WTC11 (cell line): Measurements from ENCODE around the gene PREX1. TPM values are rescaled to one million over a fixed set of nuclear protein-coding genes. Genes with fewer than 3 reads are reported as not detected.

ENCODE experiments used
- ATAC-seq: fragments of 200-7000 bp; cut with Tn5 transposase; 2 replicates; pipeline ENCODE4 v1.10.0; 2021; ENCODE audit warnings: mild to moderate bottlenecking, moderate library complexity
- CTCF ChIA-PET: fragments of 300-600 bp; sonication (Branson Sonifier 250); formaldehyde crosslinking; loops from one replicate; lab custom pipeline; 2021; ENCODE audit warnings: antibody characterized with exemption; lab: Charles Lee
- POLR2A ChIA-PET: fragments of 350-600 bp; sonication (Branson Sonifier 250); formaldehyde crosslinking; loops from one replicate; lab custom pipeline; 2021; ENCODE audit warnings: antibody characterized with exemption; lab: Charles Lee
- DNase-seq: peaks from one replicate; pipeline ENCODE4 v3.0.0; 2021; ENCODE audit warnings: low spot score
- H3K27ac Mint-ChIP-seq: 2 replicates; pipeline ENCODE4 v1.8.0; 2021; ENCODE audit warnings: mixed read lengths
- H3K27me3 Mint-ChIP-seq: 2 replicates; pipeline ENCODE4 v1.8.0; 2021; ENCODE audit warnings: low read depth, mild to moderate bottlenecking, moderate library complexity, mixed read lengths
- H3K36me3 Mint-ChIP-seq: 2 replicates; pipeline ENCODE4 v1.8.0; 2021; ENCODE audit warnings: mixed read lengths
- H3K4me1 Mint-ChIP-seq: 2 replicates; pipeline ENCODE4 v1.8.0; 2022; ENCODE audit warnings: mixed read lengths
- H3K4me3 Mint-ChIP-seq: 2 replicates; pipeline ENCODE4 v1.8.0; 2021; ENCODE audit warnings: mild to moderate bottlenecking, moderate library complexity, mixed read lengths
- H3K9me3 Mint-ChIP-seq: 2 replicates; pipeline ENCODE4 v1.8.0; 2021; ENCODE audit warnings: mixed read lengths
- ATF1 ChIP-seq: sonication (generic); formaldehyde crosslinking; IDR thresholded peaks from 2 replicates; pipeline ENCODE4 v1.8.1; 2023; ENCODE audit warnings: mild to moderate bottlenecking, moderate library complexity, missing genetic modification reagents
- ESRRA ChIP-seq: sonication (generic); formaldehyde crosslinking; IDR thresholded peaks from 2 replicates; pipeline ENCODE4 v1.8.1; 2022; ENCODE audit warnings: mild to moderate bottlenecking, missing genetic modification reagents, borderline replicate concordance
- ETV6 ChIP-seq: sonication (generic); formaldehyde crosslinking; IDR thresholded peaks from 2 replicates; pipeline ENCODE4 v1.8.1; 2022; ENCODE audit warnings: mild to moderate bottlenecking, missing genetic modification reagents
- NFE2L1 ChIP-seq: sonication (generic); formaldehyde crosslinking; IDR thresholded peaks from 2 replicates; pipeline ENCODE4 v1.8.1; 2023; ENCODE audit warnings: missing genetic modification reagents
- NR1H2 ChIP-seq: sonication (generic); formaldehyde crosslinking; IDR thresholded peaks from 2 replicates; pipeline ENCODE4 v1.9.0; 2021; ENCODE audit warnings: mild to moderate bottlenecking, moderate library complexity, missing genetic modification reagents
- OVOL2 ChIP-seq: fragments of 250-450 bp; sonication (Bioruptor Pico); IDR thresholded peaks from 2 replicates; pipeline ENCODE4 v1.9.0; 2021; ENCODE audit warnings: mild to moderate bottlenecking, borderline replicate concordance
- RELA ChIP-seq: sonication (generic); formaldehyde crosslinking; IDR thresholded peaks from 2 replicates; pipeline ENCODE4 v1.8.1; 2022; ENCODE audit warnings: missing genetic modification reagents, mild to moderate bottlenecking, borderline replicate concordance
- SOX15 ChIP-seq: fragments of 250-450 bp; sonication (Bioruptor Pico); IDR thresholded peaks from 2 replicates; pipeline ENCODE4 v1.9.0; 2021; ENCODE audit warnings: mild to moderate bottlenecking
- ZNF423 ChIP-seq: fragments of 250-450 bp; sonication (Bioruptor Pico); IDR thresholded peaks from 2 replicates; pipeline ENCODE4 v2.1.2; 2022; ENCODE audit warnings: mild to moderate bottlenecking, moderate library complexity
- total RNA-seq: library from RNA; stranded (reverse); gene quantifications from 3 replicates; pipeline ENCODE4 v1.2.3, GENCODE V29; 2021
- TF ChIP-seq, protein P1 (sequence below): sonication (generic); formaldehyde crosslinking; IDR thresholded peaks from 2 replicates; pipeline ENCODE4 v1.8.1; 2022; ENCODE audit warnings: mild to moderate bottlenecking, missing genetic modification reagents, moderate library complexity, borderline replicate concordance
- TF ChIP-seq, protein P2 (sequence below): sonication (generic); formaldehyde crosslinking; conservative IDR thresholded peaks from 2 replicates; pipeline ENCODE4 v1.8.1; 2023; ENCODE audit warnings: mild to moderate bottlenecking, low read depth, missing genetic modification reagents, moderate library complexity
- TF ChIP-seq, protein P3 (sequence below): fragments of 250-450 bp; sonication (Bioruptor Pico); IDR thresholded peaks from 2 replicates; pipeline ENCODE4 v1.9.0; 2021; ENCODE audit warnings: mild to moderate bottlenecking
- TF ChIP-seq, protein P4 (sequence below): sonication (generic); formaldehyde crosslinking; IDR thresholded peaks from 2 replicates; pipeline ENCODE4 v1.8.1; 2022; ENCODE audit warnings: low read depth, missing genetic modification reagents, borderline replicate concordance
- TF ChIP-seq, protein P5 (sequence below): fragments of 250-450 bp; sonication (Bioruptor Pico); IDR thresholded peaks from 2 replicates; pipeline ENCODE4 v1.9.0; 2021; ENCODE audit warnings: moderate library complexity, mild to moderate bottlenecking, inconsistent platforms, borderline replicate concordance
- TF ChIP-seq, protein P6 (sequence below): sonication (generic); formaldehyde crosslinking; IDR thresholded peaks from 2 replicates; pipeline ENCODE4 v1.8.0; 2023; ENCODE audit warnings: missing genetic modification reagents
- TF ChIP-seq, protein P7 (sequence below): sonication (generic); formaldehyde crosslinking; IDR thresholded peaks from 2 replicates; pipeline ENCODE4 v1.8.1; 2023; ENCODE audit warnings: mild to moderate bottlenecking, missing genetic modification reagents, borderline replicate concordance
- TF ChIP-seq, protein P8 (sequence below): fragments of 200-600 bp; IDR thresholded peaks from 2 replicates; pipeline ENCODE4 v1.8.0; 2022; ENCODE audit warnings: antibody characterized with exemption
- TF ChIP-seq, protein P9 (sequence below): sonication (generic); formaldehyde crosslinking; IDR thresholded peaks from 2 replicates; pipeline ENCODE4 v1.8.1; 2022; ENCODE audit warnings: low read depth, mild to moderate bottlenecking, moderate library complexity, missing genetic modification reagents, borderline replicate concordance

Gene PREX1
- total RNA-seq, 1 experiment from 2014 or later: 17.3 TPM

DNA sequence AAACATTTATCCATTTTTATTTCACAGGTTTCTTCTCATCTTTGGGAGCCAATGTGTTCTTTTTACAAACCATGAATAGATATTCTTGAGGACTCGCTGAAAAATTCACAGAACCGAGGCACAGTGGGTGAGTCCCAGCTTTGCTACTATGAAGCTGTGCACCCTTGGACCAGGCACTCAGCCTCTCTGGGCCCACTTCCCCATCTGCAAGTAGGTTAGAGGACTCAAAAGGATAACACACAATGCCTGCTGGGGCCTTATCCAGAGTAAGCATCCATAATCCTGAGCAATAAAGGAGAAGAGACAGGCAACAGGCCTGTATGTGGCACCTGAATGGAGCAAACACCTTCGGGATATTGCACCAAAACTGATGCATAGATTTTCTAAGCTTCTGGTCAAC is 153.3 kb downstream of the PREX1 start (continued):
- TF ChIP-seq, protein P1, sequence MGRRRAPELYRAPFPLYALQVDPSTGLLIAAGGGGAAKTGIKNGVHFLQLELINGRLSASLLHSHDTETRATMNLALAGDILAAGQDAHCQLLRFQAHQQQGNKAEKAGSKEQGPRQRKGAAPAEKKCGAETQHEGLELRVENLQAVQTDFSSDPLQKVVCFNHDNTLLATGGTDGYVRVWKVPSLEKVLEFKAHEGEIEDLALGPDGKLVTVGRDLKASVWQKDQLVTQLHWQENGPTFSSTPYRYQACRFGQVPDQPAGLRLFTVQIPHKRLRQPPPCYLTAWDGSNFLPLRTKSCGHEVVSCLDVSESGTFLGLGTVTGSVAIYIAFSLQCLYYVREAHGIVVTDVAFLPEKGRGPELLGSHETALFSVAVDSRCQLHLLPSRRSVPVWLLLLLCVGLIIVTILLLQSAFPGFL (CRISPR knock-in tag): no peak
- TF ChIP-seq OVOL2 (CRISPR knock-in tag) (no peak), NR1H2 (CRISPR knock-in tag) (no peak), ATF1 (no peak), SOX15 (no peak)
- TF ChIP-seq, protein P2, sequence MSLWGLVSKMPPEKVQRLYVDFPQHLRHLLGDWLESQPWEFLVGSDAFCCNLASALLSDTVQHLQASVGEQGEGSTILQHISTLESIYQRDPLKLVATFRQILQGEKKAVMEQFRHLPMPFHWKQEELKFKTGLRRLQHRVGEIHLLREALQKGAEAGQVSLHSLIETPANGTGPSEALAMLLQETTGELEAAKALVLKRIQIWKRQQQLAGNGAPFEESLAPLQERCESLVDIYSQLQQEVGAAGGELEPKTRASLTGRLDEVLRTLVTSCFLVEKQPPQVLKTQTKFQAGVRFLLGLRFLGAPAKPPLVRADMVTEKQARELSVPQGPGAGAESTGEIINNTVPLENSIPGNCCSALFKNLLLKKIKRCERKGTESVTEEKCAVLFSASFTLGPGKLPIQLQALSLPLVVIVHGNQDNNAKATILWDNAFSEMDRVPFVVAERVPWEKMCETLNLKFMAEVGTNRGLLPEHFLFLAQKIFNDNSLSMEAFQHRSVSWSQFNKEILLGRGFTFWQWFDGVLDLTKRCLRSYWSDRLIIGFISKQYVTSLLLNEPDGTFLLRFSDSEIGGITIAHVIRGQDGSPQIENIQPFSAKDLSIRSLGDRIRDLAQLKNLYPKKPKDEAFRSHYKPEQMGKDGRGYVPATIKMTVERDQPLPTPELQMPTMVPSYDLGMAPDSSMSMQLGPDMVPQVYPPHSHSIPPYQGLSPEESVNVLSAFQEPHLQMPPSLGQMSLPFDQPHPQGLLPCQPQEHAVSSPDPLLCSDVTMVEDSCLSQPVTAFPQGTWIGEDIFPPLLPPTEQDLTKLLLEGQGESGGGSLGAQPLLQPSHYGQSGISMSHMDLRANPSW: no peak
- TF ChIP-seq, protein P3, sequence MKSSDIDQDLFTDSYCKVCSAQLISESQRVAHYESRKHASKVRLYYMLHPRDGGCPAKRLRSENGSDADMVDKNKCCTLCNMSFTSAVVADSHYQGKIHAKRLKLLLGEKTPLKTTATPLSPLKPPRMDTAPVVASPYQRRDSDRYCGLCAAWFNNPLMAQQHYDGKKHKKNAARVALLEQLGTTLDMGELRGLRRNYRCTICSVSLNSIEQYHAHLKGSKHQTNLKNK (CRISPR knock-in tag): no peak
- TF ChIP-seq, protein P4, sequence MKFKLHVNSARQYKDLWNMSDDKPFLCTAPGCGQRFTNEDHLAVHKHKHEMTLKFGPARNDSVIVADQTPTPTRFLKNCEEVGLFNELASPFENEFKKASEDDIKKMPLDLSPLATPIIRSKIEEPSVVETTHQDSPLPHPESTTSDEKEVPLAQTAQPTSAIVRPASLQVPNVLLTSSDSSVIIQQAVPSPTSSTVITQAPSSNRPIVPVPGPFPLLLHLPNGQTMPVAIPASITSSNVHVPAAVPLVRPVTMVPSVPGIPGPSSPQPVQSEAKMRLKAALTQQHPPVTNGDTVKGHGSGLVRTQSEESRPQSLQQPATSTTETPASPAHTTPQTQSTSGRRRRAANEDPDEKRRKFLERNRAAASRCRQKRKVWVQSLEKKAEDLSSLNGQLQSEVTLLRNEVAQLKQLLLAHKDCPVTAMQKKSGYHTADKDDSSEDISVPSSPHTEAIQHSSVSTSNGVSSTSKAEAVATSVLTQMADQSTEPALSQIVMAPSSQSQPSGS: no peak
- TF ChIP-seq, protein P5, sequence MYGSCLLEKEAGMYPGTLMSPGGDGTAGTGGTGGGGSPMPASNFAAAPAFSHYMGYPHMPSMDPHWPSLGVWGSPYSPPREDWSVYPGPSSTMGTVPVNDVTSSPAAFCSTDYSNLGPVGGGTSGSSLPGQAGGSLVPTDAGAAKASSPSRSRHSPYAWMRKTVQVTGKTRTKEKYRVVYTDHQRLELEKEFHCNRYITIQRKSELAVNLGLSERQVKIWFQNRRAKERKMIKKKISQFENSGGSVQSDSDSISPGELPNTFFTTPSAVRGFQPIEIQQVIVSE (CRISPR knock-in tag): no peak
- TF ChIP-seq, protein P6, sequence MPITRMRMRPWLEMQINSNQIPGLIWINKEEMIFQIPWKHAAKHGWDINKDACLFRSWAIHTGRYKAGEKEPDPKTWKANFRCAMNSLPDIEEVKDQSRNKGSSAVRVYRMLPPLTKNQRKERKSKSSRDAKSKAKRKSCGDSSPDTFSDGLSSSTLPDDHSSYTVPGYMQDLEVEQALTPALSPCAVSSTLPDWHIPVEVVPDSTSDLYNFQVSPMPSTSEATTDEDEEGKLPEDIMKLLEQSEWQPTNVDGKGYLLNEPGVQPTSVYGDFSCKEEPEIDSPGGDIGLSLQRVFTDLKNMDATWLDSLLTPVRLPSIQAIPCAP (CRISPR knock-in tag): no peak

DNA sequence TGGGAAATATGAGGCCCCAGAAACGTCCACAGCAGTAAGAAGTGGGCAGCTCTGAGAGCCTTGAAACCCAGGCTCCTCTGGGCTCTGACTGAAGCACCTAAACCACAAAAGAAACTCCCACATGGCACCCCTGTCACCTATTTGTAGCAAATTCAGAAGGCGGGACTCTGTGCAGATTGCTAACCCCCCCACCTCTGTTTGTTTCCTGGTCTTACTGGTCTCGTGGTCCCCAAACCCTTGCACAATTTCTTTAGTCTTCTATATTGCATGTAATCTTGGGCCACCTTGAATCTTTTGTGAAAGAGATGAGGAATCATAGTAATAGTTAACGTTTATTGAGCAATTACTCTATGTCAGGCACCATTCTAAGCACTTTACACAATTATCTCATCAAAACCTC is 154.3 kb downstream of the PREX1 start:
- no peak for DNase-seq
- CTCF ChIA-PET: interaction anchor here (1.8 kb wide), 1 partner anchor 16 kb away, joined by 10 read pairs; no protein-coding TSS in a partner anchor
- Mint-ChIP-seq H3K9me3 (no peaks in the 10 kb centered on the region), H3K27ac (no peak overlapping the region), H3K4me1 (no peaks in the 10 kb centered on the region), H3K27me3 (no peaks in the 10 kb centered on the region), H3K4me3 (no peak overlapping the region), H3K36me3 (no peaks in the 10 kb centered on the region; the same call in 1 of the 2 replicates)
- no peak for ATAC-seq
- POLR2A ChIA-PET: no interaction called here
- TF ChIP-seq, protein P1 (CRISPR knock-in tag): no peak
- TF ChIP-seq NFE2L1 (no peak), RELA (CRISPR knock-in tag) (no peak), ETV6 (CRISPR knock-in tag) (no peak), ZNF423 (no peak), SOX15 (no peak), OVOL2 (CRISPR knock-in tag) (no peak), ESRRA (CRISPR knock-in tag) (no peak)
- TF ChIP-seq, protein P7, sequence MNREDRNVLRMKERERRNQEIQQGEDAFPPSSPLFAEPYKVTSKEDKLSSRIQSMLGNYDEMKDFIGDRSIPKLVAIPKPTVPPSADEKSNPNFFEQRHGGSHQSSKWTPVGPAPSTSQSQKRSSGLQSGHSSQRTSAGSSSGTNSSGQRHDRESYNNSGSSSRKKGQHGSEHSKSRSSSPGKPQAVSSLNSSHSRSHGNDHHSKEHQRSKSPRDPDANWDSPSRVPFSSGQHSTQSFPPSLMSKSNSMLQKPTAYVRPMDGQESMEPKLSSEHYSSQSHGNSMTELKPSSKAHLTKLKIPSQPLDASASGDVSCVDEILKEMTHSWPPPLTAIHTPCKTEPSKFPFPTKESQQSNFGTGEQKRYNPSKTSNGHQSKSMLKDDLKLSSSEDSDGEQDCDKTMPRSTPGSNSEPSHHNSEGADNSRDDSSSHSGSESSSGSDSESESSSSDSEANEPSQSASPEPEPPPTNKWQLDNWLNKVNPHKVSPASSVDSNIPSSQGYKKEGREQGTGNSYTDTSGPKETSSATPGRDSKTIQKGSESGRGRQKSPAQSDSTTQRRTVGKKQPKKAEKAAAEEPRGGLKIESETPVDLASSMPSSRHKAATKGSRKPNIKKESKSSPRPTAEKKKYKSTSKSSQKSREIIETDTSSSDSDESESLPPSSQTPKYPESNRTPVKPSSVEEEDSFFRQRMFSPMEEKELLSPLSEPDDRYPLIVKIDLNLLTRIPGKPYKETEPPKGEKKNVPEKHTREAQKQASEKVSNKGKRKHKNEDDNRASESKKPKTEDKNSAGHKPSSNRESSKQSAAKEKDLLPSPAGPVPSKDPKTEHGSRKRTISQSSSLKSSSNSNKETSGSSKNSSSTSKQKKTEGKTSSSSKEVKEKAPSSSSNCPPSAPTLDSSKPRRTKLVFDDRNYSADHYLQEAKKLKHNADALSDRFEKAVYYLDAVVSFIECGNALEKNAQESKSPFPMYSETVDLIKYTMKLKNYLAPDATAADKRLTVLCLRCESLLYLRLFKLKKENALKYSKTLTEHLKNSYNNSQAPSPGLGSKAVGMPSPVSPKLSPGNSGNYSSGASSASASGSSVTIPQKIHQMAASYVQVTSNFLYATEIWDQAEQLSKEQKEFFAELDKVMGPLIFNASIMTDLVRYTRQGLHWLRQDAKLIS: no peak
- TF ChIP-seq, protein P8, sequence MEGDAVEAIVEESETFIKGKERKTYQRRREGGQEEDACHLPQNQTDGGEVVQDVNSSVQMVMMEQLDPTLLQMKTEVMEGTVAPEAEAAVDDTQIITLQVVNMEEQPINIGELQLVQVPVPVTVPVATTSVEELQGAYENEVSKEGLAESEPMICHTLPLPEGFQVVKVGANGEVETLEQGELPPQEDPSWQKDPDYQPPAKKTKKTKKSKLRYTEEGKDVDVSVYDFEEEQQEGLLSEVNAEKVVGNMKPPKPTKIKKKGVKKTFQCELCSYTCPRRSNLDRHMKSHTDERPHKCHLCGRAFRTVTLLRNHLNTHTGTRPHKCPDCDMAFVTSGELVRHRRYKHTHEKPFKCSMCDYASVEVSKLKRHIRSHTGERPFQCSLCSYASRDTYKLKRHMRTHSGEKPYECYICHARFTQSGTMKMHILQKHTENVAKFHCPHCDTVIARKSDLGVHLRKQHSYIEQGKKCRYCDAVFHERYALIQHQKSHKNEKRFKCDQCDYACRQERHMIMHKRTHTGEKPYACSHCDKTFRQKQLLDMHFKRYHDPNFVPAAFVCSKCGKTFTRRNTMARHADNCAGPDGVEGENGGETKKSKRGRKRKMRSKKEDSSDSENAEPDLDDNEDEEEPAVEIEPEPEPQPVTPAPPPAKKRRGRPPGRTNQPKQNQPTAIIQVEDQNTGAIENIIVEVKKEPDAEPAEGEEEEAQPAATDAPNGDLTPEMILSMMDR: no peak
- TF ChIP-seq, protein P9, sequence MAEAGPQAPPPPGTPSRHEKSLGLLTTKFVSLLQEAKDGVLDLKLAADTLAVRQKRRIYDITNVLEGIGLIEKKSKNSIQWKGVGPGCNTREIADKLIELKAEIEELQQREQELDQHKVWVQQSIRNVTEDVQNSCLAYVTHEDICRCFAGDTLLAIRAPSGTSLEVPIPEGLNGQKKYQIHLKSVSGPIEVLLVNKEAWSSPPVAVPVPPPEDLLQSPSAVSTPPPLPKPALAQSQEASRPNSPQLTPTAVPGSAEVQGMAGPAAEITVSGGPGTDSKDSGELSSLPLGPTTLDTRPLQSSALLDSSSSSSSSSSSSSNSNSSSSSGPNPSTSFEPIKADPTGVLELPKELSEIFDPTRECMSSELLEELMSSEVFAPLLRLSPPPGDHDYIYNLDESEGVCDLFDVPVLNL (CRISPR knock-in tag): no peak
